Upper lobe of right lung (tissue), 1 donor: ENCODE results near the gene HS6ST1. TPM values are rescaled to one million over a fixed set of nuclear protein-coding genes. Genes with fewer than 3 reads are reported as not detected.

Experiments used
- ATAC-seq: fragments of 200-7000 bp; cut with Tn5 transposase; one replicate; pipeline ENCODE4 v1.9.1; 2020; ENCODE audit warnings: mild to moderate bottlenecking, moderate library complexity
- DNase-seq: peaks from one replicate; pipeline ENCODE4 v3.0.0-alpha.2; 2020
- H3K27ac ChIP-seq: fragments of 200-600 bp; one replicate; pipeline ENCODE4 v1.8.0; 2022
- H3K27me3 ChIP-seq: fragments of 200-600 bp; one replicate; pipeline ENCODE4 v1.8.0; 2022; ENCODE audit warnings: mild to moderate bottlenecking
- H3K36me3 ChIP-seq: fragments of 200-600 bp; one replicate; pipeline ENCODE4 v1.8.0; 2022
- H3K4me1 ChIP-seq: fragments of 200-600 bp; one replicate; pipeline ENCODE4 v1.8.0; 2022
- H3K4me3 ChIP-seq: fragments of 200-600 bp; one replicate; pipeline ENCODE4 v1.8.0; 2022; ENCODE audit warnings: mild to moderate bottlenecking
- H3K9me3 ChIP-seq: fragments of 200-600 bp; one replicate; pipeline ENCODE4 v1.8.0; 2022
- CTCF ChIP-seq: fragments of 200-600 bp; IDR thresholded peaks from one replicate; pipeline ENCODE4 v1.8.0; 2022; ENCODE audit warnings: antibody characterized with exemption
- intact Hi-C: fragments of 100-400 bp; cut with DNase I; formaldehyde crosslinking; loops from one replicate; pipeline ENCODE4 v1.11.0; 2022
- total RNA-seq: library from RNA; stranded (reverse); fragmentation: NEBNext Ultra II Directional; extraction: Animal tissue kit (Norgen Biotek cat#: 25700); gene quantifications from one replicate; pipeline ENCODE4 v1.2.1, GENCODE V29; 2021
- donor health status: DM: no; HTN: yes; CAD: no; lungs with severe emphysema.

The HS6ST1 gene
- total RNA-seq, 1 donor from 2014 or later = 33.2 TPM

- no peak for ATAC-seq
- Histone ChIP-seq H3K27ac (no peak overlapping the region), H3K4me3 (no peak overlapping the region), H3K9me3 (no peaks in the 10 kb centered on the region), H3K27me3 (no peaks in the 10 kb centered on the region), H3K36me3 (no peaks in the 10 kb centered on the region), H3K4me1 (peaks cover 35% of the 10 kb centered on the region)
- no peak for TF ChIP-seq CTCF
- intact Hi-C loops = no loop called here
- DNase-seq = no peak
Measured at GRCh38 chr2:128303095-128303791, 15.4 kb downstream of the HS6ST1 start.

GRCh38 chr2:128302744-128303067 is 16.0 kb downstream of the HS6ST1 start:
- no peak for ATAC-seq
- no peak overlapping the region for H3K27ac ChIP-seq
- intact Hi-C loops = no loop called here

GRCh38 chr2:128302011-128302743 is 16.5 kb downstream of the HS6ST1 start:
- TF ChIP-seq CTCF = no peak
- Histone ChIP-seq H3K9me3 (no peaks in the 10 kb centered on the region), H3K4me1 (peaks cover 26% of the 10 kb centered on the region), H3K27ac (no peak overlapping the region), H3K36me3 (no peaks in the 10 kb centered on the region), H3K4me3 (no peak overlapping the region), H3K27me3 (no peaks in the 10 kb centered on the region)
- DNase-seq (no peak), ATAC-seq (no peak)
- intact Hi-C loops = no loop called here

More at GRCh38 chr2:128302744-128303067, 16.0 kb downstream of the HS6ST1 start:
- Histone ChIP-seq H3K36me3 (no peaks in the 10 kb centered on the region), H3K4me3 (no peak overlapping the region), H3K9me3 (no peaks in the 10 kb centered on the region), H3K27me3 (no peaks in the 10 kb centered on the region), H3K4me1 (peaks cover 30% of the 10 kb centered on the region)
- no peak for DNase-seq
- TF ChIP-seq CTCF = no peak

GRCh38 chr2:128301501-128301966 is 17.1 kb downstream of the HS6ST1 start:
- Histone ChIP-seq H3K27me3 (no peaks in the 10 kb centered on the region), H3K4me3 (no peak overlapping the region), H3K9me3 (no peaks in the 10 kb centered on the region), H3K27ac (no peak overlapping the region), H3K4me1 (peaks cover 20% of the 10 kb centered on the region), H3K36me3 (no peaks in the 10 kb centered on the region)
- ATAC-seq = peak; percentile 11
- TF ChIP-seq CTCF = no peak
- intact Hi-C loops = no loop called here
- DNase-seq = no peak

- Histone ChIP-seq H3K27ac (no peak overlapping the region), H3K4me3 (no peak overlapping the region), H3K27me3 (no peaks in the 10 kb centered on the region), H3K9me3 (no peaks in the 10 kb centered on the region), H3K4me1 (peaks cover 15% of the 10 kb centered on the region), H3K36me3 (no peaks in the 10 kb centered on the region)
- intact Hi-C loops = no loop called here
- DNase-seq = no peak
- ATAC-seq = no peak
- TF ChIP-seq CTCF = no peak
Measured at GRCh38 chr2:128301021-128301420, 17.6 kb downstream of the HS6ST1 start.
